Endothelial cell (in vitro differentiated cells): ENCODE measurements around the gene BEND6. TPM values are rescaled to one million over a fixed set of nuclear protein-coding genes. Genes with fewer than 3 reads are reported as not detected.

ENCODE experiments used
- DNase-seq: peaks from one replicate; pipeline ENCODE4 v3.0.0; 2021; ENCODE audit warnings: low spot score
- H3K27ac Mint-ChIP-seq: one replicate; pipeline ENCODE4 v1.8.0; 2021; ENCODE audit warnings: mixed read lengths, inconsistent platforms; ENCODE audit not compliant: unreplicated experiment
- H3K27me3 Mint-ChIP-seq: one replicate; pipeline ENCODE4 v1.8.0; 2021; ENCODE audit warnings: mild to moderate bottlenecking, moderate library complexity, mixed read lengths, inconsistent platforms; ENCODE audit not compliant: unreplicated experiment
- H3K36me3 Mint-ChIP-seq: one replicate; pipeline ENCODE4 v1.8.0; 2021; ENCODE audit warnings: mild to moderate bottlenecking, low read depth, mixed read lengths, inconsistent platforms; ENCODE audit not compliant: unreplicated experiment
- H3K4me1 Mint-ChIP-seq: one replicate; pipeline ENCODE4 v1.8.0; 2021; ENCODE audit warnings: mild to moderate bottlenecking, mixed read lengths, inconsistent platforms; ENCODE audit not compliant: unreplicated experiment
- H3K4me3 Mint-ChIP-seq: one replicate; pipeline ENCODE4 v1.8.0; 2021; ENCODE audit warnings: mild to moderate bottlenecking, mixed read lengths, inconsistent platforms; ENCODE audit not compliant: unreplicated experiment
- H3K9me3 Mint-ChIP-seq: one replicate; pipeline ENCODE4 v1.8.0; 2021; ENCODE audit warnings: mixed read lengths, inconsistent platforms; ENCODE audit not compliant: unreplicated experiment
- CTCF ChIP-seq: fragments of 200-600 bp; sonication (generic); IDR thresholded peaks from one replicate; pipeline ENCODE4 v1.5.0; 2021; ENCODE audit warnings: antibody characterized with exemption; ENCODE audit not compliant: unreplicated experiment
- long read RNA-seq: library from polyadenylated mRNA; unstranded; transcript quantifications from one replicate; pipeline ENCODE4 v2.0.0, GENCODE V29; 2020; ENCODE audit not compliant: unreplicated experiment
- total RNA-seq: library from RNA; stranded (reverse); fragmentation: NEBNext Ultra II Directional; extraction: Animal tissue kit (Norgen Biotek cat#: 25700); gene quantifications from one replicate; pipeline ENCODE4 v1.2.1, GENCODE V29; 2021; ENCODE audit not compliant: unreplicated experiment

Gene BEND6
- total RNA-seq = 0.97 TPM
- long read RNA-seq, partial matches to known transcripts = 0 of 2 reads
- long read RNA-seq, other reads (novel, unspliced or antisense) = 1 of 2 reads

- Mint-ChIP-seq H3K27me3 (peaks cover 17% of the 10 kb centered on the region), H3K36me3 (no peaks in the 10 kb centered on the region), H3K4me3 (peak within 1 kb of the TSS; percentile 96), H3K9me3 (no peaks in the 10 kb centered on the region), H3K4me1 (peaks cover 19% of the 10 kb centered on the region), H3K27ac (peak within 1 kb of the TSS; percentile 24)
- no peak for TF ChIP-seq CTCF
- no peak for DNase-seq
Observed at GRCh38 chr6:56954403-56955170, at the start of gene BEND6. Gene BEND6 (plus strand): TSS chr6:56955107. CDS start chr6:56981811, 26,704 bp downstream.

GRCh38 chr6:56905378-56905777 is 49.5 kb upstream of the BEND6 start:
- Mint-ChIP-seq H3K36me3 (no peaks in the 10 kb centered on the region), H3K27ac (no peak overlapping the region), H3K4me3 (no peak overlapping the region), H3K9me3 (no peaks in the 10 kb centered on the region), H3K4me1 (peaks cover 2% of the 10 kb centered on the region), H3K27me3 (no peaks in the 10 kb centered on the region)
- DNase-seq = no peak
- TF ChIP-seq CTCF = no peak

- no peak for DNase-seq
- Mint-ChIP-seq H3K36me3 (no peaks in the 10 kb centered on the region), H3K4me3 (no peak overlapping the region), H3K4me1 (peaks cover 2% of the 10 kb centered on the region), H3K9me3 (no peaks in the 10 kb centered on the region), H3K27me3 (no peaks in the 10 kb centered on the region), H3K27ac (no peak overlapping the region)
- TF ChIP-seq CTCF = no peak
Observed at GRCh38 chr6:56906752-56907151, 48.2 kb upstream of the BEND6 start.

- Mint-ChIP-seq H3K9me3 (no peaks in the 10 kb centered on the region), H3K4me3 (no peak overlapping the region), H3K27me3 (no peaks in the 10 kb centered on the region), H3K27ac (no peak overlapping the region), H3K4me1 (no peaks in the 10 kb centered on the region), H3K36me3 (no peaks in the 10 kb centered on the region)
- DNase-seq = no peak
- TF ChIP-seq CTCF = no peak
Observed at GRCh38 chr6:56909115-56909907, 45.6 kb upstream of the BEND6 start.
